CD14-positive monocyte (primary cell): ENCODE data around the gene FBXW11. TPM values are rescaled to one million over a fixed set of nuclear protein-coding genes. Genes with fewer than 3 reads are reported as not detected.

ENCODE experiments used
- DNase-seq, 3 donors: peaks; one replicate each; pipeline ENCODE4 v3.0.0-alpha.2; 2011 to 2022
- H2AFZ ChIP-seq: 2 replicates; pipeline ENCODE4 v1.6.0; 2012; ENCODE audit warnings: mild to moderate bottlenecking, low read depth, low read length, inconsistent platforms; ENCODE audit not compliant: insufficient read depth, poor library complexity, severe bottlenecking
- H3K27ac ChIP-seq, 2 donors: 1 replicate in 1 of 2; 2 replicates in 1 of 2; pipeline ENCODE4 v1.5.1; 2012 to 2013; ENCODE audit warnings: low read length in 2 of 2, control low read depth in 1 of 2, inconsistent platforms in 1 of 2, low read depth in 1 of 2, mild to moderate bottlenecking in 1 of 2
- H3K27me3 ChIP-seq, 2 donors: one replicate each; pipeline versions ENCODE4 v1.6.0 to v1.6.1; 2011 to 2013; ENCODE audit warnings: low read length in 2 of 2; ENCODE audit not compliant: control insufficient read depth in 2 of 2, insufficient read depth in 2 of 2
- H3K36me3 ChIP-seq, 2 donors: replicated peaks in 1 of 2; 1 replicate in 1 of 2; 2 replicates in 1 of 2; pipeline versions ENCODE4 v1.5.1 to v1.6.1; 2012 to 2013; ENCODE audit warnings: low read length in 2 of 2, control low read depth in 1 of 2, inconsistent platforms in 1 of 2, mild to moderate bottlenecking in 1 of 2; ENCODE audit not compliant: insufficient read depth in 2 of 2, control insufficient read depth in 1 of 2
- H3K4me1 ChIP-seq, 2 donors: 1 replicate in 1 of 2; 2 replicates in 1 of 2; pipeline versions ENCODE4 v1.5.1 to v1.6.1; 2012 to 2013; ENCODE audit warnings: low read length in 2 of 2, control low read depth in 1 of 2, inconsistent platforms in 1 of 2, mild to moderate bottlenecking in 1 of 2, moderate library complexity in 1 of 2; ENCODE audit not compliant: insufficient read depth in 2 of 2, control insufficient read depth in 1 of 2
- H3K4me2 ChIP-seq: replicated peaks from 2 replicates; pipeline ENCODE3; 2012; ENCODE audit warnings: low read length, moderate library complexity, mild to moderate bottlenecking; ENCODE audit not compliant: poor library complexity, severe bottlenecking; ENCODE audit errors: extremely low read depth
- H3K4me3 ChIP-seq, 3 experiments: fragments of 200-600 bp in 1 of 3; sonication (generic) in 1 of 3; replicated peaks in 1 of 3; 1 replicate in 2 of 3; 2 replicates in 1 of 3; pipeline ENCODE4 v1.5.1; 2011 to 2013; ENCODE audit warnings: low read length in 3 of 3, mild to moderate bottlenecking in 3 of 3, control low read depth in 2 of 3, low read depth in 2 of 3, inconsistent platforms in 1 of 3, moderate library complexity in 1 of 3
- H3K79me2 ChIP-seq: 2 replicates; pipeline ENCODE4 v1.6.0; 2012; ENCODE audit warnings: mild to moderate bottlenecking, control low read depth, inconsistent platforms, low read length, moderate library complexity; ENCODE audit not compliant: insufficient read depth
- H3K9ac ChIP-seq: 2 replicates; pipeline ENCODE4 v1.6.0; 2017; ENCODE audit warnings: low read length, mild to moderate bottlenecking; ENCODE audit not compliant: insufficient read depth, poor library complexity, severe bottlenecking
- H3K9me3 ChIP-seq, 2 donors: replicated peaks in 1 of 2; 1 replicate in 1 of 2; 2 replicates in 1 of 2; pipeline versions ENCODE4 v1.5.1 to v1.6.1; 2012 to 2013; ENCODE audit warnings: low read length in 2 of 2, control low read depth in 1 of 2; ENCODE audit not compliant: control insufficient read depth in 1 of 2, insufficient read depth in 1 of 2
- H4K20me1 ChIP-seq: 2 replicates; pipeline ENCODE4 v1.6.0; 2012; ENCODE audit warnings: mild to moderate bottlenecking, low read length, control low read depth, moderate library complexity; ENCODE audit not compliant: insufficient read depth
- H3K27ac Mint-ChIP-seq, 7 donors: one replicate each; pipeline ENCODE4 v1.8.0; 2020; ENCODE audit warnings: mild to moderate bottlenecking in 7 of 7, mixed read lengths in 7 of 7, moderate library complexity in 6 of 7, inconsistent platforms in 2 of 7
- H3K27me3 Mint-ChIP-seq, 3 donors: one replicate each; pipeline ENCODE4 v1.8.0; 2021 to 2022; ENCODE audit warnings: low read depth in 3 of 3, mild to moderate bottlenecking in 3 of 3, mixed read lengths in 3 of 3, moderate library complexity in 3 of 3, inconsistent platforms in 1 of 3
- H3K36me3 Mint-ChIP-seq, 2 donors: one replicate each; pipeline ENCODE4 v1.8.0; 2020; ENCODE audit warnings: mixed read lengths in 2 of 2, inconsistent platforms in 1 of 2, mild to moderate bottlenecking in 1 of 2
- H3K4me1 Mint-ChIP-seq: one replicate; pipeline ENCODE4 v1.8.0; 2020; ENCODE audit warnings: mild to moderate bottlenecking, mixed read lengths
- H3K4me3 Mint-ChIP-seq, 2 donors: one replicate each; pipeline ENCODE4 v1.8.0; 2020; ENCODE audit warnings: mild to moderate bottlenecking in 2 of 2, mixed read lengths in 2 of 2, moderate library complexity in 1 of 2
- H3K9me3 Mint-ChIP-seq, 7 donors: one replicate each; pipeline ENCODE4 v1.8.0; 2020 to 2022; ENCODE audit warnings: mixed read lengths in 7 of 7, mild to moderate bottlenecking in 6 of 7, moderate library complexity in 6 of 7, inconsistent platforms in 2 of 7
- WGBS: methylation state at CpG from one replicate; pipeline ENCODE4 v1.1.5; 2013; ENCODE audit warnings: missing lambda C conversion rate; ENCODE audit not compliant: insufficient coverage; 5-methylcytosine and 5-hydroxymethylcytosine counted together
- intact Hi-C, 2 donors: fragments of 100-400 bp; cut with micrococcal nuclease; formaldehyde crosslinking; loops; one replicate each; pipeline versions ENCODE4 v1.15.0 to v1.15.1; 2023
- polyA plus RNA-seq, 3 donors: library from polyadenylated mRNA; depleted of rRNA in 1 of 3; unstranded in 2 of 3; stranded (reverse) in 1 of 3; fragments of 300-500 nt in 2 of 3; fragments of >200 nt in 1 of 3; fragmentation: Illumina TruSeq in 2 of 3; gene quantifications; 1 replicate in 2 of 3; 2 replicates in 1 of 3; pipeline ENCODE4 v1.2.3, GENCODE V29; 2012 to 2021
- TF ChIP-seq, protein P1 (sequence below): fragments of 200-600 bp; IDR thresholded peaks from one replicate; pipeline ENCODE4 v1.8.0; 2022; ENCODE audit warnings: antibody characterized with exemption, mild to moderate bottlenecking

FBXW11 gene
- polyA plus RNA-seq, 3 donors = 15.0 to 24.5 (median 18.2) TPM

DNA sequence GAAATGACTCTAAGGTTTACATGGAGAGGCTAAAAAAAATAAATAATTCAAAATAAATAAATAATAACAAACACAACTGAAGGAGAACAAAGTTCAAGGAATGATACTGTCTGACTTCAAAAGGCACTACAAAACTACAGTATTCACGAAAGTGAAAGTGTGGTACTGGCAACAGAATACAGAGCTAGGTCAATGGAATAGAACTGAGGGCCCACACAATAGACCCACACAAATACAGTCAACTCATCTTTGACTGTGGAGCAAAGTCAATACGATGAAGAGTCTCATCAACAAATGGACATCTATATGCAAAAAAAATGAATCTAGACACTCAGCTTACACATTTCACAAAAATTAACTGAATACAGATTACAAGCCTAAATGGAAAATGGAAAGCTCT is 75.3 kb downstream of the FBXW11 start:
- H3K27me3 Mint-ChIP-seq = no peaks in the 10 kb centered on the region
- WGBS = no CpG with 5 or more reads among the region's 2 CpGs
- TF ChIP-seq, protein P1, sequence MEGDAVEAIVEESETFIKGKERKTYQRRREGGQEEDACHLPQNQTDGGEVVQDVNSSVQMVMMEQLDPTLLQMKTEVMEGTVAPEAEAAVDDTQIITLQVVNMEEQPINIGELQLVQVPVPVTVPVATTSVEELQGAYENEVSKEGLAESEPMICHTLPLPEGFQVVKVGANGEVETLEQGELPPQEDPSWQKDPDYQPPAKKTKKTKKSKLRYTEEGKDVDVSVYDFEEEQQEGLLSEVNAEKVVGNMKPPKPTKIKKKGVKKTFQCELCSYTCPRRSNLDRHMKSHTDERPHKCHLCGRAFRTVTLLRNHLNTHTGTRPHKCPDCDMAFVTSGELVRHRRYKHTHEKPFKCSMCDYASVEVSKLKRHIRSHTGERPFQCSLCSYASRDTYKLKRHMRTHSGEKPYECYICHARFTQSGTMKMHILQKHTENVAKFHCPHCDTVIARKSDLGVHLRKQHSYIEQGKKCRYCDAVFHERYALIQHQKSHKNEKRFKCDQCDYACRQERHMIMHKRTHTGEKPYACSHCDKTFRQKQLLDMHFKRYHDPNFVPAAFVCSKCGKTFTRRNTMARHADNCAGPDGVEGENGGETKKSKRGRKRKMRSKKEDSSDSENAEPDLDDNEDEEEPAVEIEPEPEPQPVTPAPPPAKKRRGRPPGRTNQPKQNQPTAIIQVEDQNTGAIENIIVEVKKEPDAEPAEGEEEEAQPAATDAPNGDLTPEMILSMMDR = no peak
- no peak overlapping the region for H3K4me3 Mint-ChIP-seq
- peaks cover 92% of the 10 kb centered on the region for H3K79me2 ChIP-seq
- peaks cover 91% of the 10 kb centered on the region for H4K20me1 ChIP-seq
- H3K4me2 ChIP-seq = no peak overlapping the region
- no peak for DNase-seq
- H3K36me3 Mint-ChIP-seq = peaks cover 10 to 15% of the 10 kb centered on the region in 2 donors
- H3K27ac ChIP-seq = no peak overlapping the region
- no peaks in the 10 kb centered on the region for H3K27me3 ChIP-seq
- H3K4me1 Mint-ChIP-seq = peaks cover 10% of the 10 kb centered on the region
- H3K9me3 ChIP-seq = peaks cover 4 to 11% of the 10 kb centered on the region in 2 donors
- intact Hi-C loops = no loop called here
- no peak overlapping the region for H3K27ac Mint-ChIP-seq
- no peak overlapping the region for H3K4me3 ChIP-seq
- H3K9ac ChIP-seq = no peak overlapping the region
- H3K9me3 Mint-ChIP-seq = peaks cover 0 to 17% (median 13%) of the 10 kb centered on the region in 7 donors
- peaks cover 0 to 2% of the 10 kb centered on the region in 2 donors for H3K4me1 ChIP-seq
- no peak overlapping the region for H2AFZ ChIP-seq
- H3K36me3 ChIP-seq = no peaks in the 10 kb centered on the region

DNA sequence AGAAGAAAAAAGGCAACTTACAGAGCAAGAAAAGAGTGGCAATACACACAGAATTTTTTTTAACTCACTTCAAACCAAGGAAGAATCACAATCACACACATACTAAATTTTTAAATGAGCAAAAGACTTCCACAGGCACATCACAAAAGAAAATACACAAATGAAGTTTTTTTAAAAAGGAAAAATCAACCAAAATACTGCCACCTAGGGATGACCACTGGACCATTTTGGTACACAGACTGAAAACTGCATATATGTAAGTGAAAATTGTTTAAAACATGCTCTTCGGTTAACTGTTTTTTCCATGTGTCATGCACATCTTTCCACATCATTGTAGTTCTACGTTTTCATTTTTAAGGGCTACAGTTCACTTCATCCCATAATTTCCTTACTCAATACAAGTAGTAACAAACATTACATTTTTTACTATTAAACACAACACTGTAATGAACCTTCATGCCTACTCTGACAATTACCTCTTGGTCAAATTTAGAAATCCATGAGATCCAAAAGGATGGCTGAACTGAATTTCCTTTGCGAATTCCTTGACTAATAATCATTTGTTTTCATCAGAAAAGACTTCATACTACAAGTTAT is 79.0 kb downstream of the FBXW11 start:
- H3K36me3 Mint-ChIP-seq = peaks cover 10 to 12% of the 10 kb centered on the region in 2 donors
- no peak overlapping the region for H3K4me2 ChIP-seq
- H3K4me3 ChIP-seq = no peak overlapping the region
- no peaks in the 10 kb centered on the region for H3K27me3 ChIP-seq
- TF ChIP-seq, protein P1 = peak; percentile 42
- peaks cover 0 to 2% of the 10 kb centered on the region in 2 donors for H3K4me1 ChIP-seq
- H2AFZ ChIP-seq = no peak overlapping the region
- peaks cover 0 to 8% of the 10 kb centered on the region in 2 donors for H3K9me3 ChIP-seq
- no peak overlapping the region for H3K9ac ChIP-seq
- H3K27me3 Mint-ChIP-seq = peaks cover 0 to 1% (median 0%) of the 10 kb centered on the region in 3 donors
- peaks cover 0 to 10% (median 1%) of the 10 kb centered on the region in 7 donors for H3K9me3 Mint-ChIP-seq
- H4K20me1 ChIP-seq = peaks cover 96% of the 10 kb centered on the region
- H3K79me2 ChIP-seq = peaks cover 88% of the 10 kb centered on the region
- DNase-seq = no peak
- intact Hi-C loops = loop anchor here in 1 of 2 donors (5.0 kb wide), 1 partner anchor 270 kb away; no protein-coding TSS in a partner anchor
- H3K4me1 Mint-ChIP-seq = peaks cover 7% of the 10 kb centered on the region
- 83% methylated on average over 2 of the region's 3 CpGs for WGBS
- no peak overlapping the region for H3K27ac ChIP-seq
- H3K4me3 Mint-ChIP-seq = no peak overlapping the region
- no peak overlapping the region for H3K27ac Mint-ChIP-seq
- H3K36me3 ChIP-seq = no peaks in the 10 kb centered on the region
